ENCODE results near the gene PRKAR1B. TPM values are rescaled to one million over a fixed set of nuclear protein-coding genes. Genes with fewer than 3 reads are reported as not detected.
A peak's percentile ranks its signal among the peaks of the same experiment; 100 is the strongest.

Gene PRKAR1B
- total and polyA plus RNA-seq, 10 of the 15 experiments (the other 5 are each of a cell fraction or from before 2014, with no cell fraction given): 1.4 to 45.6 (median 19.3) TPM

DNA sequence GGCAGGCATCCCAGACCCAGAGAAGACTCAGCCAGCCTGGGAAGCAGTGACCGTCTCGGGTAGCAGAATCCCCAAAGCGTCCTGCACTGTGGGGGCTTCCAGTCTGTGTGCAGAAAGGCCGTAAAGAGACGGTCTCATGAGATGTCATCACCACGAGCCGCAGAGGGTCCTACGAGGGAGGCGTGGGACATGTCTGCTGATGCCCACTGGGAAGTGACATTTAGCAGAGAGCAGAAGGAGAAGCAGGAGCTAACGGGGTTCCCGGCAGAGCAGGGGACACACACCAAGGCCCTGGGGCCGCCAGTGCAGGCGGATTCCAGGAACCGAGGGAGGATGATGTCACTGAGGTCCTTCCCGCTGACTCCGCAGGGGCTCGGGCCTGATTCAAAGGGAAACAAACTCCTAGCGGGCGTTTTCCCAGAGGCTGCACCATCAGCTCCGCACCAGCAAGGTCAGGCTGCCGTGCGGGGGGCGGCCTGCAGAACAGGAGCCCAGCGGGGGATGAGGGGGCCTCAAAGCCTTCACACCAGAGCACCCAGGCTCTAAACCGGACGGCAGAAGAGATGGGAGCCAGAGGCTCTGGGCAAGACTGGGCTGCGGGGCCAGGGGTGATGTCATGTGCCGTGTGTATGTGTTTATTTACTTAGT lies 122.1 kb downstream of the PRKAR1B start:
- no peak for DNase-seq (ENCODE audit: low read depth, low spot score)
- BruUV-seq (replicated peaks): TSS peak; percentile 78
- FAIRE-seq: no peak
- peak overlapping the region; percentile 98 for H3K27ac ChIP-seq (ENCODE audit: control insufficient read depth, insufficient read depth)
- peak overlapping the region; percentile 64 for H2AFZ ChIP-seq (ENCODE audit: control insufficient read depth, low read depth, low read length)
- H3K79me2 ChIP-seq (ENCODE audit: control insufficient read depth, insufficient read depth, low read length): peaks cover 33% of the 10 kb centered on the region
- H3K4me1 ChIP-seq (ENCODE audit: control insufficient read depth, insufficient read depth, low read length): peaks cover 52% of the 10 kb centered on the region
- ATAC-seq: no peak
- peak overlapping the region; percentile 80 for H3K4me3 ChIP-seq
- POLR2A ChIA-PET: interaction anchor here (0.5 to 1.0 kb wide), 2 partner anchors 25 to 84 kb away, joined by 3 read pairs; no protein-coding TSS in a partner anchor
- CTCF ChIA-PET: no interaction called here
- H3K4me2 ChIP-seq (ENCODE audit: control insufficient read depth, insufficient read depth): peak overlapping the region; percentile 96
- intact Hi-C loops (cut with micrococcal nuclease; ENCODE audit: unreplicated experiment): loop anchor here (2.0 to 5.0 kb wide), 3 partner anchors 90 to 347 kb away; partner anchors contain the start of gene ADAP1
- RAD21 ChIA-PET (ENCODE audit: unreplicated experiment): interaction anchor here (1.0 to 1.2 kb wide), 5 partner anchors 11 to 208 kb away, joined by 3 to 7 read pairs (median 3); no protein-coding TSS in a partner anchor
- peak overlapping the region; percentile 96 for H3K9ac ChIP-seq (ENCODE audit: control insufficient read depth, insufficient read depth, low read length)
- H4K20me1 ChIP-seq (ENCODE audit: control insufficient read depth, insufficient read depth): no peaks in the 10 kb centered on the region
- in situ Hi-C loops (cut with MboI): no loop called here
- H3K36me3 ChIP-seq (ENCODE audit: control insufficient read depth in 2 of 2, insufficient read depth in 2 of 2, low read length in 1 of 2): peaks cover 0 to 5% of the 10 kb centered on the region in 2 experiments; a peak in 3 of 4 replicates
- SMC1A ChIA-PET (ENCODE audit: uncharacterized antibody, unreplicated experiment): no interaction called here
- WGBS (ENCODE audit: insufficient coverage, insufficient replicate concordance, low lambda C conversion rate, missing lambda C conversion rate): 14% methylated on average over 28 of the region's 28 CpGs
- H3K27me3 ChIP-seq (replicated peaks in 1 of 2; ENCODE audit: control insufficient read depth in 2 of 2, insufficient read depth in 2 of 2, low read length in 1 of 2): no peaks in the 10 kb centered on the region
- no peaks in the 10 kb centered on the region; the same call in 2 of the 3 replicates for H3K9me3 ChIP-seq (replicated peaks; ENCODE audit: control insufficient read depth, insufficient read depth, low read length)
- TF ChIP-seq NFYB (IDR thresholded peaks at IDR 0.05; ENCODE audit: insufficient read depth, low read depth, low read length) (no peak), TCF12 (IDR thresholded peaks at IDR 0.05; ENCODE audit: low read depth, low read length) (no peak), KLF5 (IDR thresholded peaks at IDR 0.05; ENCODE audit: partially characterized antibody) (no peak), IKZF2 (IDR thresholded peaks at IDR 0.05) (no peak), MEF2A (IDR thresholded peaks at IDR 0.05; ENCODE audit: insufficient read depth, low read depth, low read length) (no peak), POLR2AphosphoS5 (IDR thresholded peaks at IDR 0.05; ENCODE audit: low read length) (peak; percentile 14; the same call in 1 of the 2 replicates), KDM1A (IDR thresholded peaks at IDR 0.05; ENCODE audit: borderline replicate concordance) (no peak), SMC3 (IDR thresholded peaks at IDR 0.05; ENCODE audit: borderline replicate concordance, low read length) (no peak), NR2C2 (IDR thresholded peaks at IDR 0.05; ENCODE audit: borderline replicate concordance, control insufficient read depth, insufficient read length, low read depth) (no peak), ATF7 (IDR thresholded peaks at IDR 0.05; ENCODE audit: low read depth) (peak; percentile 50), FOS (IDR thresholded peaks at IDR 0.05; ENCODE audit: borderline replicate concordance, extremely low read depth, insufficient read length) (no peak), EZH2 (IDR thresholded peaks at IDR 0.05; ENCODE audit: borderline replicate concordance, control insufficient read depth, low read depth, low read length) (no peak), CHD4 (IDR thresholded peaks at IDR 0.05) (no peak), LARP7 (IDR thresholded peaks at IDR 0.05) (0 out of 2 replicates have a peak, but pooled peaks have one; percentile 7), SRF (IDR thresholded peaks at IDR 0.05; ENCODE audit: low read depth in 2 of 2, low read length in 2 of 2) (no peak), POLR2AphosphoS2 (IDR thresholded peaks at IDR 0.05; ENCODE audit: low read depth, low read length) (no peak), IKZF1 (conservative IDR thresholded peaks at IDR 0.05) (peak; percentile 7; the same call in 1 of the 2 replicates), NFYA (IDR thresholded peaks at IDR 0.05; ENCODE audit: borderline replicate concordance, low read depth, low read length) (no peak), BRCA1 (IDR thresholded peaks at IDR 0.05; ENCODE audit: low read depth, low read length) (no peak), BCL11A (IDR thresholded peaks at IDR 0.05; ENCODE audit: low read depth, low read length) (no peak)
- TF ChIP-seq, protein P1, sequence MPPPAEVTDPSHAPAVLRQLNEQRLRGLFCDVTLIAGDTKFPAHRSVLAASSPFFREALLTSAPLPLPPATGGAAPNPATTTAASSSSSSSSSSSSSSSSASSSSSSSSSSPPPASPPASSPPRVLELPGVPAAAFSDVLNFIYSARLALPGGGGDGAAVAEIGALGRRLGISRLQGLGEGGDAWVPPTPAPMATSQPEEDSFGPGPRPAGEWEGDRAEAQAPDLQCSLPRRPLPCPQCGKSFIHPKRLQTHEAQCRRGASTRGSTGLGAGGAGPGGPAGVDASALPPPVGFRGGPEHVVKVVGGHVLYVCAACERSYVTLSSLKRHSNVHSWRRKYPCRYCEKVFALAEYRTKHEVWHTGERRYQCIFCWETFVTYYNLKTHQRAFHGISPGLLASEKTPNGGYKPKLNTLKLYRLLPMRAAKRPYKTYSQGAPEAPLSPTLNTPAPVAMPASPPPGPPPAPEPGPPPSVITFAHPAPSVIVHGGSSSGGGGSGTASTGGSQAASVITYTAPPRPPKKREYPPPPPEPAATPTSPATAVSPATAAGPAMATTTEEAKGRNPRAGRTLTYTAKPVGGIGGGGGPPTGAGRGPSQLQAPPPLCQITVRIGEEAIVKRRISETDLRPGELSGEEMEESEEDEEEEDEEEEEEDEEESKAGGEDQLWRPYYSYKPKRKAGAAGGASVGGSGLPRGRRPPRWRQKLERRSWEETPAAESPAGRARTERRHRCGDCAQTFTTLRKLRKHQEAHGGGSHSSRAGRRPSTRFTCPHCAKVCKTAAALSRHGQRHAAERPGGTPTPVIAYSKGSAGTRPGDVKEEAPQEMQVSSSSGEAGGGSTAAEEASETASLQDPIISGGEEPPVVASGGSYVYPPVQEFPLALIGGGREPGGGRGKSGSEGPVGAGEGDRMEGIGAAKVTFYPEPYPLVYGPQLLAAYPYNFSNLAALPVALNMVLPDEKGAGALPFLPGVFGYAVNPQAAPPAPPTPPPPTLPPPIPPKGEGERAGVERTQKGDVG (CRISPR knock-in tag; IDR thresholded peaks at IDR 0.05): no peak
- TF ChIP-seq, protein P2, sequence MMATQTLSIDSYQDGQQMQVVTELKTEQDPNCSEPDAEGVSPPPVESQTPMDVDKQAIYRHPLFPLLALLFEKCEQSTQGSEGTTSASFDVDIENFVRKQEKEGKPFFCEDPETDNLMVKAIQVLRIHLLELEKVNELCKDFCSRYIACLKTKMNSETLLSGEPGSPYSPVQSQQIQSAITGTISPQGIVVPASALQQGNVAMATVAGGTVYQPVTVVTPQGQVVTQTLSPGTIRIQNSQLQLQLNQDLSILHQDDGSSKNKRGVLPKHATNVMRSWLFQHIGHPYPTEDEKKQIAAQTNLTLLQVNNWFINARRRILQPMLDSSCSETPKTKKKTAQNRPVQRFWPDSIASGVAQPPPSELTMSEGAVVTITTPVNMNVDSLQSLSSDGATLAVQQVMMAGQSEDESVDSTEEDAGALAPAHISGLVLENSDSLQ (IDR thresholded peaks at IDR 0.05): no peak

All from GM12878 (cell line).